WTC11 (cell line): Measurements from ENCODE around the gene MYO5C.

Source experiments
- CBFB ChIP-seq: sonication (generic); formaldehyde crosslinking; IDR thresholded peaks from 2 replicates; pipeline ENCODE4 v1.8.1; 2022; ENCODE audit warnings: mild to moderate bottlenecking, low read depth, missing genetic modification reagents
- ESRRA ChIP-seq: sonication (generic); formaldehyde crosslinking; IDR thresholded peaks from 2 replicates; pipeline ENCODE4 v1.8.1; 2022; ENCODE audit warnings: mild to moderate bottlenecking, missing genetic modification reagents, borderline replicate concordance
- FOXK1 ChIP-seq: sonication (generic); formaldehyde crosslinking; IDR thresholded peaks from 2 replicates; pipeline ENCODE4 v1.8.0; 2022; ENCODE audit warnings: mild to moderate bottlenecking, moderate library complexity, missing genetic modification reagents
- JUN ChIP-seq: sonication (generic); formaldehyde crosslinking; IDR thresholded peaks from 2 replicates; pipeline ENCODE4 v1.8.0; 2023; ENCODE audit warnings: mild to moderate bottlenecking, missing genetic modification reagents
- TCF7 ChIP-seq: sonication (generic); formaldehyde crosslinking; IDR thresholded peaks from 2 replicates; pipeline ENCODE4 v1.8.0; 2022; ENCODE audit warnings: mild to moderate bottlenecking, low read depth, missing genetic modification reagents, moderate library complexity
- TF ChIP-seq, protein P1 (sequence below): fragments of 200-600 bp; IDR thresholded peaks from 2 replicates; pipeline ENCODE4 v1.8.0; 2022; ENCODE audit warnings: antibody characterized with exemption
- TF ChIP-seq, protein P2 (sequence below): sonication (generic); formaldehyde crosslinking; IDR thresholded peaks from 2 replicates; pipeline ENCODE4 v1.8.1; 2023; ENCODE audit warnings: mild to moderate bottlenecking, missing genetic modification reagents, moderate library complexity
- TF ChIP-seq, protein P3 (sequence below): sonication (generic); formaldehyde crosslinking; conservative IDR thresholded peaks from 2 replicates; pipeline ENCODE4 v1.8.1; 2022; ENCODE audit warnings: mild to moderate bottlenecking, missing genetic modification reagents

DNA sequence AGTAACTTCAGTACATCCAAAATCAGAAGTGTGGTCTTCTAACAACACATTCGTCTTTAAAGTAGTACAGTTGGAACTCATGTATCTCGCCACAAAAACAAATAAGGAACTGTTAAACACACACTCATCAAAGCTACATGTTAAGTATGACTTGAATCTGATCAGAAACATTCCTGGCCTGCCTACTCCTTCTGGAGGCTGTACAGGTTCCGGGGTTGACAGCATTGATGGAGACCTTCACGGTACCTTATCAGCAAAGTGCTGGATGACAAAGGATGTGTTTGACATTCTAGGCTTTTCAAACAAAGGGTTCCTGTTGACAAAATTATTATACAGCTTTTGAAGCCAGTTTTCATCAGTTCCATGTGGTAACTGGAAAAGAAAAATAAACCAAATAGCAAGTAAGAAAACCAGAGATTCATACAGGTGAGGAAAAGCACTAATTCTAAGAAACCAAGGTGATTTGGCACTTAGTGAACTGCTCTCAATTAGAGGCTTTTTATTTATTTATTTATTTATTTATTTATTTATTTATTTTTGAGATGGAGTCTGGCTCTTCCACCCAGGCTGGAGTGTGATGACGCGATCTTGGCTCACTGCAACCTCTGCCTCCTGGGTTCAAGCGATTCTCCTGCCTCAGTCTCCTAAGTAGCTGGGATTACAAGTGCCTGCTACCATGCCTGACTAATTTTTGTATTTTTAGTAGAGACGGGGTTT, 44.3 kb downstream of the MYO5C start:
- TF ChIP-seq, protein P1, sequence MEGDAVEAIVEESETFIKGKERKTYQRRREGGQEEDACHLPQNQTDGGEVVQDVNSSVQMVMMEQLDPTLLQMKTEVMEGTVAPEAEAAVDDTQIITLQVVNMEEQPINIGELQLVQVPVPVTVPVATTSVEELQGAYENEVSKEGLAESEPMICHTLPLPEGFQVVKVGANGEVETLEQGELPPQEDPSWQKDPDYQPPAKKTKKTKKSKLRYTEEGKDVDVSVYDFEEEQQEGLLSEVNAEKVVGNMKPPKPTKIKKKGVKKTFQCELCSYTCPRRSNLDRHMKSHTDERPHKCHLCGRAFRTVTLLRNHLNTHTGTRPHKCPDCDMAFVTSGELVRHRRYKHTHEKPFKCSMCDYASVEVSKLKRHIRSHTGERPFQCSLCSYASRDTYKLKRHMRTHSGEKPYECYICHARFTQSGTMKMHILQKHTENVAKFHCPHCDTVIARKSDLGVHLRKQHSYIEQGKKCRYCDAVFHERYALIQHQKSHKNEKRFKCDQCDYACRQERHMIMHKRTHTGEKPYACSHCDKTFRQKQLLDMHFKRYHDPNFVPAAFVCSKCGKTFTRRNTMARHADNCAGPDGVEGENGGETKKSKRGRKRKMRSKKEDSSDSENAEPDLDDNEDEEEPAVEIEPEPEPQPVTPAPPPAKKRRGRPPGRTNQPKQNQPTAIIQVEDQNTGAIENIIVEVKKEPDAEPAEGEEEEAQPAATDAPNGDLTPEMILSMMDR = no peak
- TF ChIP-seq, protein P2, sequence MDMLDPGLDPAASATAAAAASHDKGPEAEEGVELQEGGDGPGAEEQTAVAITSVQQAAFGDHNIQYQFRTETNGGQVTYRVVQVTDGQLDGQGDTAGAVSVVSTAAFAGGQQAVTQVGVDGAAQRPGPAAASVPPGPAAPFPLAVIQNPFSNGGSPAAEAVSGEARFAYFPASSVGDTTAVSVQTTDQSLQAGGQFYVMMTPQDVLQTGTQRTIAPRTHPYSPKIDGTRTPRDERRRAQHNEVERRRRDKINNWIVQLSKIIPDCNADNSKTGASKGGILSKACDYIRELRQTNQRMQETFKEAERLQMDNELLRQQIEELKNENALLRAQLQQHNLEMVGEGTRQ = no peak
- TF ChIP-seq ESRRA (CRISPR knock-in tag) (no peak), JUN (CRISPR knock-in tag) (no peak), FOXK1 (CRISPR knock-in tag) (no peak), CBFB (CRISPR knock-in tag) (no peak), TCF7 (CRISPR knock-in tag) (no peak)
- TF ChIP-seq, protein P3, sequence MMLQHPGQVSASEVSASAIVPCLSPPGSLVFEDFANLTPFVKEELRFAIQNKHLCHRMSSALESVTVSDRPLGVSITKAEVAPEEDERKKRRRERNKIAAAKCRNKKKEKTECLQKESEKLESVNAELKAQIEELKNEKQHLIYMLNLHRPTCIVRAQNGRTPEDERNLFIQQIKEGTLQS (CRISPR knock-in tag) = no peak
